VCaP (cell line): ENCODE data around the gene STAC3.

Experiments
- H3K27ac ChIP-seq: fragments of 450-650 bp; 2 replicates; pipeline ENCODE4 v1.5.1; 2017
- CTCF ChIP-seq: fragments of 450-650 bp; conservative IDR thresholded peaks from 2 replicates; pipeline ENCODE4 v1.5.1; 2017; ENCODE audit warnings: mild to moderate bottlenecking, moderate library complexity

STAC3 gene

GRCh38 chr12:57273516-57273915, 22.5 kb upstream of the STAC3 start:
- peak overlapping the region; percentile 37 for H3K27ac ChIP-seq
- TF ChIP-seq CTCF, result no peak

GRCh38 chr12:57272337-57273151, 21.6 kb upstream of the STAC3 start:
- no peak for TF ChIP-seq CTCF
- peak overlapping the region; percentile 37 for H3K27ac ChIP-seq

DNA sequence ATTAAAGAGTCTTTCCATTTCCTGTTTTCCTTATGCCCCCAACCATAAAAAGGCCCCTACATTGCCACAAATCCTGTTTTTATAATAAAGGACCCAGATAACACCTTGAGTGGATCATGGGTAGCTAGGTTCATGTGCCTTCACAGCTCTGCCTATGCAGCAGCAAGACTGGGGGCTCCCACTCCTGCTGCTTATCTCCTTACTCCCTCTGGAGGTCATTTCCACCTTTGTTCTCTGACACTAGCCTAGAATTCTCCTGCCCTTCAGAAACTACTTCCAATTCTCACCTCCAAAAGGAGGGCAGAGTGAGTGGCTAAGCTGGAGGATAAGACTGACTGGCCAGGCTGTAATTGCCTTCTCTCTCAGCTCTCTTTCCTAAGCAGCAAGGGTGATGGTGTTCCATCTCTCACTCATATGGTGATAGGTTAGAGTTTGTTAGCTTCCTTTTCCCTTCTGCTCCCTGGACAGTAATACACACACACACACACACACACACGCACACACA, 20.0 kb upstream of the STAC3 start:
- TF ChIP-seq CTCF, result no peak
- no peak overlapping the region for H3K27ac ChIP-seq

- TF ChIP-seq CTCF, result no peak
- no peak overlapping the region for H3K27ac ChIP-seq
Measured at GRCh38 chr12:57268264-57268663, 17.3 kb upstream of the STAC3 start.

- no peak overlapping the region for H3K27ac ChIP-seq
- TF ChIP-seq CTCF, result no peak
Measured at GRCh38 chr12:57266681-57267080, 15.7 kb upstream of the STAC3 start.

GRCh38 chr12:57263096-57263495, 12.1 kb upstream of the STAC3 start:
- no peak for TF ChIP-seq CTCF
- H3K27ac ChIP-seq, result no peak overlapping the region

DNA sequence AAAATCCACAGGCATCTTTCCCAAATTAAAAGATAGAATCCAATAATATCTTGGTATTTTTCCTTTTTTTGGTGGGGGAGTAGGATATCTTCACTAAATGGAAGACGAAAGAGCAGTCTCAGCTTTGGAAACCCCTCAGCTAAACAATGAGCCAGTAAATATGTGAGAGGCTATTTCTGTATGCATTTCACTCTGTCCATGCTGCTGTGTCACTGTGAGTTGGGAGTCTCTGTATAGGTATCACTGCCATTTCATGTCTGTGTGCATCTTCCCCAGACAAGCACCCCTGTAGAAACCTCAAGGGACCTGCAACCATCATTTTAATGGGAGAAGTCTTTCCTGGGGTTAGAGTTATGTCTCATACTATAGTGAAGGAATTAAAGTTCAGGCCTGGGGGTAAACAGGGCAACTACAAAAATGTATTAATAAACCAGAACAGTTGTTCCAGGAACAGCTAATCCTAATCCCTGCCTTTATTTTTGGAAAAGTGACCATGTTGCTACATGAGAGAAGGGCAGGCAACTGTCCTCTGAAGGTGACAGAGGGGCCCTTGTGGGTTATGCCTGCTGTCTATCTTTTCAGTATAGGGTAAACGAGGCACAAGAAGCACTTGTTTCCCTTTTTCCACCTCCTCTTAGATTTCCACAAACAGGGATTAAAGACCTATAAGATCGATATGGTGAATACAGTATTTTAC, 11.3 kb upstream of the STAC3 start:
- no peak for TF ChIP-seq CTCF
- no peak overlapping the region for H3K27ac ChIP-seq
